CD4-positive, CD25-positive, alpha-beta regulatory T cell (primary cell): ENCODE measurements around the gene OR4S1. TPM values are rescaled to one million over a fixed set of nuclear protein-coding genes. Genes with fewer than 3 reads are reported as not detected.
"Not testable (repeated sequence)": the region's sequence is repeated elsewhere in the genome, so short reads cannot be mapped to it uniquely, and the experiment has no call there.

ENCODE experiments used
- ATAC-seq, 2 donors: fragments of 150-1000 bp; cut with Tn5 transposase; one replicate each; pipeline ENCODE4 v1.10.0; 2021; ENCODE audit warnings: low read depth in 2 of 2, moderate number of reproducible peaks in 2 of 2, moderate library complexity in 1 of 2
- DNase-seq, 3 donors: peaks; one replicate each; pipeline versions ENCODE4 v3.0.0 to v3.0.0-alpha.2; 2012 to 2022; ENCODE audit warnings: mixed read lengths in 1 of 3
- H3K27ac ChIP-seq: one replicate; pipeline ENCODE4 v1.7.0; 2013; ENCODE audit warnings: mild to moderate bottlenecking, low read length; ENCODE audit not compliant: insufficient read depth, poor library complexity, severe bottlenecking
- H3K27me3 ChIP-seq: one replicate; pipeline ENCODE4 v1.7.0; 2013; ENCODE audit warnings: low read length; ENCODE audit not compliant: control insufficient read depth, insufficient read depth
- H3K36me3 ChIP-seq: one replicate; pipeline ENCODE4 v1.7.0; 2013; ENCODE audit warnings: mild to moderate bottlenecking, low read length, moderate library complexity; ENCODE audit not compliant: control insufficient read depth, insufficient read depth
- H3K4me1 ChIP-seq: 2 replicates; pipeline ENCODE4 v1.7.0; 2013; ENCODE audit warnings: mild to moderate bottlenecking, low read length; ENCODE audit not compliant: insufficient read depth, control insufficient read depth, poor library complexity, severe bottlenecking
- H3K4me3 ChIP-seq: one replicate; pipeline ENCODE4 v1.7.0; 2013; ENCODE audit warnings: low read depth, mild to moderate bottlenecking, low read length, moderate library complexity
- H3K9me3 ChIP-seq, 2 experiments: 1 replicate in 1 of 2; 2 replicates in 1 of 2; pipeline ENCODE4 v1.7.0; 2013; ENCODE audit warnings: low read length in 2 of 2, mild to moderate bottlenecking in 1 of 2, moderate library complexity in 1 of 2; ENCODE audit not compliant: control insufficient read depth in 2 of 2
- H3K27ac Mint-ChIP-seq, 3 donors: one replicate each; pipeline ENCODE4 v1.8.0; 2020 to 2022; ENCODE audit warnings: mild to moderate bottlenecking in 3 of 3, mixed read lengths in 3 of 3, moderate library complexity in 2 of 3
- H3K27me3 Mint-ChIP-seq: one replicate; pipeline ENCODE4 v1.8.0; 2022; ENCODE audit warnings: mild to moderate bottlenecking, mixed read lengths
- H3K36me3 Mint-ChIP-seq: one replicate; pipeline ENCODE4 v1.8.0; 2020; ENCODE audit warnings: mixed read lengths
- H3K4me1 Mint-ChIP-seq, 4 donors: one replicate each; pipeline ENCODE4 v1.8.0; 2020 to 2022; ENCODE audit warnings: mixed read lengths in 4 of 4, mild to moderate bottlenecking in 1 of 4
- H3K4me3 Mint-ChIP-seq, 4 donors: one replicate each; pipeline ENCODE4 v1.8.0; 2020 to 2022; ENCODE audit warnings: mild to moderate bottlenecking in 4 of 4, mixed read lengths in 4 of 4, moderate library complexity in 3 of 4
- H3K9me3 Mint-ChIP-seq, 7 donors: one replicate each; pipeline ENCODE4 v1.8.0; 2020 to 2022; ENCODE audit warnings: mixed read lengths in 7 of 7, mild to moderate bottlenecking in 3 of 7, moderate library complexity in 2 of 7
- polyA plus RNA-seq, 4 donors: library from polyadenylated mRNA; unstranded; fragments of 300-500 nt; fragmentation: Illumina TruSeq; gene quantifications; one replicate each; pipeline ENCODE4 v1.2.3, GENCODE V29; 2021
- total RNA-seq: library from RNA; stranded (reverse); gene quantifications from one replicate; pipeline ENCODE4 v1.2.3, GENCODE V29; 2022

OR4S1 gene
- total RNA-seq, result not detected
- not detected for polyA plus RNA-seq

- no peaks in the 10 kb centered on the region for H3K9me3 ChIP-seq
- DNase-seq, result no peak
- Mint-ChIP-seq H3K9me3 (peaks cover 0 to 4% (median 0%) of the 10 kb centered on the region in 7 donors), H3K4me3 (no peak within 1 kb of the TSS), H3K4me1 (peaks cover 0 to 2% (median 0%) of the 10 kb centered on the region in 4 donors), H3K36me3 (no peaks in the 10 kb centered on the region), H3K27ac (no peak within 1 kb of the TSS), H3K27me3 (peaks cover 19% of the 10 kb centered on the region)
- ATAC-seq, result no peak
- no peaks in the 10 kb centered on the region for H3K36me3 ChIP-seq
- H3K4me3 ChIP-seq, result no peak within 1 kb of the TSS
- no peaks in the 10 kb centered on the region for H3K4me1 ChIP-seq
- H3K27me3 ChIP-seq, result peaks cover 9% of the 10 kb centered on the region
- no peak within 1 kb of the TSS for H3K27ac ChIP-seq
These were observed at the start of gene OR4S1 for GRCh38 chr11:48305923-48306322. Gene OR4S1 (plus strand): TSS chr11:48306223. CDS start chr11:48306223, 0 bp downstream.

GRCh38 chr11:48261600-48261999 is 44.4 kb upstream of the OR4S1 start:
- H3K27ac Mint-ChIP-seq, result no peak overlapping the region
- Histone ChIP-seq H3K9me3 (no peaks in the 10 kb centered on the region), H3K4me3 (no peak overlapping the region), H3K36me3 (no peaks in the 10 kb centered on the region), H3K27ac (no peak overlapping the region), H3K4me1 (no peaks in the 10 kb centered on the region), H3K27me3 (peaks cover 9% of the 10 kb centered on the region)
- H3K27me3 Mint-ChIP-seq, result peaks cover 13% of the 10 kb centered on the region
- H3K9me3 Mint-ChIP-seq, result peaks cover 0 to 3% (median 0%) of the 10 kb centered on the region in 7 donors
- H3K4me3 Mint-ChIP-seq, result no peak overlapping the region
- H3K4me1 Mint-ChIP-seq, result no peaks in the 10 kb centered on the region
- no peak for DNase-seq
- no peaks in the 10 kb centered on the region for H3K36me3 Mint-ChIP-seq
- no peak for ATAC-seq

GRCh38 chr11:48263423-48263911 is 42.6 kb upstream of the OR4S1 start, which contains the start of gene OR4X1:
Gene OR4X1 (plus strand): TSS chr11:48263861. CDS start chr11:48263861, 0 bp downstream.
- Histone ChIP-seq H3K27me3 (no peaks in the 10 kb centered on the region), H3K36me3 (no peaks in the 10 kb centered on the region), H3K9me3 (no peaks in the 10 kb centered on the region), H3K4me1 (no peaks in the 10 kb centered on the region), H3K4me3 (no peak within 1 kb of the TSS), H3K27ac (no peak within 1 kb of the TSS)
- Mint-ChIP-seq H3K36me3 (no peaks in the 10 kb centered on the region), H3K4me3 (no peak within 1 kb of the TSS), H3K27ac (peak within 1 kb of the TSS in 1 of 3 donors; percentile 12), H3K27me3 (peaks cover 6% of the 10 kb centered on the region), H3K4me1 (no peaks in the 10 kb centered on the region), H3K9me3 (peaks cover 0 to 3% (median 0%) of the 10 kb centered on the region in 7 donors)
- no peak for DNase-seq
- no peak for ATAC-seq

GRCh38 chr11:48270621-48271020 is 35.4 kb upstream of the OR4S1 start:
- Histone ChIP-seq H3K9me3 (no peaks in the 10 kb centered on the region), H3K27ac (no peak overlapping the region), H3K27me3 (peaks cover 5% of the 10 kb centered on the region), H3K36me3 (no peaks in the 10 kb centered on the region), H3K4me3 (no peak overlapping the region), H3K4me1 (no peaks in the 10 kb centered on the region)
- peaks cover 0 to 2% (median 0%) of the 10 kb centered on the region in 7 donors for H3K9me3 Mint-ChIP-seq
- DNase-seq (peak in 1 of 3 donors; percentile 14), ATAC-seq (no peak)
- H3K4me3 Mint-ChIP-seq, result no peak overlapping the region
- H3K4me1 Mint-ChIP-seq, result no peaks in the 10 kb centered on the region
- peaks cover 2% of the 10 kb centered on the region for H3K27me3 Mint-ChIP-seq
- H3K36me3 Mint-ChIP-seq, result no peaks in the 10 kb centered on the region
- H3K27ac Mint-ChIP-seq, result no peak overlapping the region

- H3K4me1 ChIP-seq, result no peaks in the 10 kb centered on the region
- no peak overlapping the region for H3K4me3 ChIP-seq
- DNase-seq, result no peak
- no peak overlapping the region for H3K27ac ChIP-seq
- Mint-ChIP-seq H3K27ac (no peak overlapping the region), H3K36me3 (no peaks in the 10 kb centered on the region), H3K27me3 (no peaks in the 10 kb centered on the region), H3K4me1 (no peaks in the 10 kb centered on the region), H3K9me3 (peaks cover 0 to 2% (median 0%) of the 10 kb centered on the region in 7 donors), H3K4me3 (no peak overlapping the region)
- H3K27me3 ChIP-seq, result peaks cover 5% of the 10 kb centered on the region
- H3K9me3 ChIP-seq, result no peaks in the 10 kb centered on the region
- H3K36me3 ChIP-seq, result no peaks in the 10 kb centered on the region
- ATAC-seq, result no peak
These were observed 33.4 kb upstream of the OR4S1 start for GRCh38 chr11:48272606-48273005.

- H3K4me3 ChIP-seq, result no peak overlapping the region
- H3K9me3 ChIP-seq, result no peaks in the 10 kb centered on the region
- H3K36me3 Mint-ChIP-seq, result no peaks in the 10 kb centered on the region
- no peak overlapping the region for H3K4me3 Mint-ChIP-seq
- H3K27me3 ChIP-seq, result peaks cover 9% of the 10 kb centered on the region
- ATAC-seq (peak in 1 of 2 donors; percentile 55), DNase-seq (peak; percentile 32 to 68 (median 54))
- H3K36me3 ChIP-seq, result no peaks in the 10 kb centered on the region
- H3K4me1 Mint-ChIP-seq, result peaks cover 0 to 2% (median 0%) of the 10 kb centered on the region in 4 donors
- H3K27me3 Mint-ChIP-seq, result peaks cover 19% of the 10 kb centered on the region
- H3K4me1 ChIP-seq, result no peaks in the 10 kb centered on the region
- no peak overlapping the region for H3K27ac Mint-ChIP-seq
- no peak overlapping the region for H3K27ac ChIP-seq
- peaks cover 0 to 1% (median 0%) of the 10 kb centered on the region in 7 donors for H3K9me3 Mint-ChIP-seq
These were observed 1.9 kb downstream of the OR4S1 start for GRCh38 chr11:48307760-48308386.

GRCh38 chr11:48313590-48313989 is 7.6 kb downstream of the OR4S1 start:
- not testable (repeated sequence) for H3K4me3 Mint-ChIP-seq, ATAC-seq, H3K27ac ChIP-seq, DNase-seq, H3K36me3 ChIP-seq, H3K36me3 Mint-ChIP-seq, H3K9me3 ChIP-seq, H3K27ac Mint-ChIP-seq, H3K4me1 Mint-ChIP-seq, H3K27me3 ChIP-seq, H3K4me3 ChIP-seq, H3K27me3 Mint-ChIP-seq, H3K4me1 ChIP-seq
- H3K9me3 Mint-ChIP-seq, result peaks cover 0 to 11% (median 5%) of the 10 kb centered on the region in 7 donors

GRCh38 chr11:48319813-48320212 is 13.8 kb downstream of the OR4S1 start:
- not testable (repeated sequence) for H3K9me3 Mint-ChIP-seq, H3K27ac ChIP-seq, H3K27me3 ChIP-seq, H3K36me3 Mint-ChIP-seq, H3K4me3 Mint-ChIP-seq, ATAC-seq, H3K4me3 ChIP-seq, H3K9me3 ChIP-seq, H3K4me1 Mint-ChIP-seq, H3K4me1 ChIP-seq, H3K27ac Mint-ChIP-seq, H3K36me3 ChIP-seq, DNase-seq
- peaks cover 13% of the 10 kb centered on the region for H3K27me3 Mint-ChIP-seq
